ENCODE results near the gene B3GALT2. TPM values are rescaled to one million over a fixed set of nuclear protein-coding genes. Genes with fewer than 3 reads are reported as not detected.
A peak's percentile ranks its signal among the peaks of the same experiment; 100 is the strongest.

B3GALT2 gene
- total RNA-seq, 1 experiment from 2014 or later: not detected

GRCh38 chr1:193184776-193185175 lies 1.6 kb downstream of the B3GALT2 start:
- TF ChIP-seq RELA (CRISPR knock-in tag; IDR thresholded peaks at IDR 0.05; ENCODE audit: borderline replicate concordance) (no peak), EMX1 (CRISPR knock-in tag; IDR thresholded peaks at IDR 0.05) (no peak), MXD4 (CRISPR knock-in tag; IDR thresholded peaks at IDR 0.05; ENCODE audit: borderline replicate concordance) (no peak), OVOL2 (CRISPR knock-in tag; IDR thresholded peaks at IDR 0.05; ENCODE audit: borderline replicate concordance) (no peak), TEAD1 (CRISPR knock-in tag; IDR thresholded peaks at IDR 0.05) (no peak), STAT6 (CRISPR knock-in tag; conservative IDR thresholded peaks at IDR 0.05; ENCODE audit: low read depth) (no peak), KAT7 (CRISPR knock-in tag; IDR thresholded peaks at IDR 0.05; ENCODE audit: borderline replicate concordance) (no peak), ATF3 (CRISPR knock-in tag; conservative IDR thresholded peaks at IDR 0.05) (no peak), FOXJ3 (CRISPR knock-in tag; IDR thresholded peaks at IDR 0.05; ENCODE audit: borderline replicate concordance) (no peak), CBFB (CRISPR knock-in tag; IDR thresholded peaks at IDR 0.05; ENCODE audit: low read depth) (no peak), ARID4B (CRISPR knock-in tag; IDR thresholded peaks at IDR 0.05; ENCODE audit: borderline replicate concordance) (no peak), RORB (CRISPR knock-in tag; IDR thresholded peaks at IDR 0.05) (no peak), IRF2 (CRISPR knock-in tag; IDR thresholded peaks at IDR 0.05; ENCODE audit: borderline replicate concordance, low read depth) (no peak)
- TF ChIP-seq, protein P1, sequence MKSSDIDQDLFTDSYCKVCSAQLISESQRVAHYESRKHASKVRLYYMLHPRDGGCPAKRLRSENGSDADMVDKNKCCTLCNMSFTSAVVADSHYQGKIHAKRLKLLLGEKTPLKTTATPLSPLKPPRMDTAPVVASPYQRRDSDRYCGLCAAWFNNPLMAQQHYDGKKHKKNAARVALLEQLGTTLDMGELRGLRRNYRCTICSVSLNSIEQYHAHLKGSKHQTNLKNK (CRISPR knock-in tag; IDR thresholded peaks at IDR 0.05): no peak
- TF ChIP-seq, protein P2, sequence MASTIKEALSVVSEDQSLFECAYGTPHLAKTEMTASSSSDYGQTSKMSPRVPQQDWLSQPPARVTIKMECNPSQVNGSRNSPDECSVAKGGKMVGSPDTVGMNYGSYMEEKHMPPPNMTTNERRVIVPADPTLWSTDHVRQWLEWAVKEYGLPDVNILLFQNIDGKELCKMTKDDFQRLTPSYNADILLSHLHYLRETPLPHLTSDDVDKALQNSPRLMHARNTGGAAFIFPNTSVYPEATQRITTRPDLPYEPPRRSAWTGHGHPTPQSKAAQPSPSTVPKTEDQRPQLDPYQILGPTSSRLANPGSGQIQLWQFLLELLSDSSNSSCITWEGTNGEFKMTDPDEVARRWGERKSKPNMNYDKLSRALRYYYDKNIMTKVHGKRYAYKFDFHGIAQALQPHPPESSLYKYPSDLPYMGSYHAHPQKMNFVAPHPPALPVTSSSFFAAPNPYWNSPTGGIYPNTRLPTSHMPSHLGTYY (CRISPR knock-in tag; IDR thresholded peaks at IDR 0.05): no peak
- H3K27me3 Mint-ChIP-seq (ENCODE audit: low read depth): no peaks in the 10 kb centered on the region
- DNase-seq (ENCODE audit: low spot score) (no peak), ATAC-seq (no peak)
- no peak overlapping the region for H3K4me3 Mint-ChIP-seq
- no peak overlapping the region for H3K27ac Mint-ChIP-seq
- CTCF ChIA-PET: interaction anchor here (1.0 to 1.2 kb wide), 2 partner anchors 32 to 99 kb away, joined by 3 read pairs; no protein-coding TSS in a partner anchor
- no peaks in the 10 kb centered on the region for H3K9me3 Mint-ChIP-seq
- peaks cover 18% of the 10 kb centered on the region for H3K4me1 Mint-ChIP-seq
- POLR2A ChIA-PET: no interaction called here
- H3K36me3 Mint-ChIP-seq: no peaks in the 10 kb centered on the region

DNA sequence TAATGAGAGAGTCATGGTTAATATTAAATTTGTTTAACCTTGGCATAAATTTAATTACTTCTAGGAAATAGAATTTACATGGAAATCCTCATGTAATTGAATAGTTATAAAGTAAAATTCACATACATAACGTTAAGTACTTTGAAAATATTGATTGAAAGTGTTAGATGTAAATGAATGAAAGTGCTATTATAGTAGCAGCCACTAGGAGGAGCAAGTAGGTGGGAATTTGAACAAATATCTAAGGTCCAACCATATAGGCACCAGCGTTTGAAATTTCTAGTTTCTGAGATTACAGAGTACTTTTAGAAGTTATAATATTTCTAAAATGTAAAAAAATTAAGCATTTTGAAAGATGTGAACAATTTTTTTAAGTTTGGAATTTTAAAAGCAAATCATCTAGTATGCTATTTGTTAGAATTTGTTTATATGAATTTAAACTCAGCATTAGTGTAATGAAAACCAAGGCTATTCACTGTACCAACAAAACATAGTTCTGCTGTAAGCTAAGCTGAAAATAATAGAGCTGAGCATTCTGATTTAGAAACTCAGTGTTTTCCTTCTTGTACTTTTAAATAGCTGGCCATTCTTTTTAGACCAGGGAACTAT lies 3.3 kb downstream of the B3GALT2 start:
- ChIA-PET POLR2A (no interaction called here), CTCF (no interaction called here)
- no peak for DNase-seq (ENCODE audit: low spot score)
- no peaks in the 10 kb centered on the region for H3K27me3 Mint-ChIP-seq (ENCODE audit: low read depth)
- H3K27ac Mint-ChIP-seq: no peak overlapping the region
- no peak for TF ChIP-seq ZNF138 (CRISPR knock-in tag; conservative IDR thresholded peaks at IDR 0.05)
- peak; percentile 61 for TF ChIP-seq CTCF (IDR thresholded peaks at IDR 0.05)
- TF ChIP-seq, protein P3, sequence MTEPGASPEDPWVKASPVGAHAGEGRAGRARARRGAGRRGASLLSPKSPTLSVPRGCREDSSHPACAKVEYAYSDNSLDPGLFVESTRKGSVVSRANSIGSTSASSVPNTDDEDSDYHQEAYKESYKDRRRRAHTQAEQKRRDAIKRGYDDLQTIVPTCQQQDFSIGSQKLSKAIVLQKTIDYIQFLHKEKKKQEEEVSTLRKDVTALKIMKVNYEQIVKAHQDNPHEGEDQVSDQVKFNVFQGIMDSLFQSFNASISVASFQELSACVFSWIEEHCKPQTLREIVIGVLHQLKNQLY (CRISPR knock-in tag; IDR thresholded peaks at IDR 0.05): no peak
- no peaks in the 10 kb centered on the region for H3K36me3 Mint-ChIP-seq
- peaks cover 18% of the 10 kb centered on the region for H3K4me1 Mint-ChIP-seq
- no peak overlapping the region for H3K4me3 Mint-ChIP-seq
- no peak for ATAC-seq
- H3K9me3 Mint-ChIP-seq: no peaks in the 10 kb centered on the region
